SK-N-MC (cell line): ENCODE measurements around the gene GYG1.

ENCODE experiments used
- EZH2 ChIP-seq: fragments of 200-600 bp; sonication (generic); IDR thresholded peaks from one replicate; pipeline ENCODE4 v1.6.1; 2017; ENCODE audit warnings: antibody characterized with exemption
- POLR2AphosphoS5 ChIP-seq: IDR thresholded peaks from 2 replicates; pipeline ENCODE4 v1.6.1; 2012; ENCODE audit warnings: mild to moderate bottlenecking, low read depth, low read length, borderline replicate concordance

DNA sequence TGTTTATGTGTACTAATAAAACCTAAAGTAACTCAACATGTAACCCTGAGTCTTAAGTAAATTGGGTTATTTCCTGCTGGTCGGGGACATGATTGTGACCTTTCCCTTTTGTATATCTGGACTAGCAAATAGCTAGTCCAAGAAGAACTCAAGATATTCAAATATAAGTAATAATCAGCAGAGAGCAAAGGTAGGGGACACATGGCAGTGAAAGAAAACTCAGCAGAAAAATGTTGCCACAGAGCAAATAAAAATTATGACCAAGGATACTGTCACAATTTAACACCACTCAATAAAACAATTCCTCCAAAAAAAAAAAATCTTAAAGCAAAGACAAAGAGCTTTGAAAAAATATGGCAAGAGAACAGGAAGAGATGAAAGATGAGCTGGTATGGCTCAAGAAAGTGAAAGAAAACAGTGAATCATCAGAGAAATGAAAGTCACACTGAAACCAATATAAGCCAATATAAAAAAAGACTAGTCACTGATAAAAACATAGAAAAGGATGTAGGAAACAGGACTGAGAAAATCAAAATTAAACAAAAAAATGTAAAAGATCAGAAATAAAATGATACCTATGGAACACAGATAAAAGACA is 51.5 kb downstream of the GYG1 start:
- TF ChIP-seq POLR2AphosphoS5 = no peak
- TF ChIP-seq EZH2 = no peak
